NB4 (cell line): ENCODE measurements around the gene SSMEM1.

Experiments
- CTCF ChIP-seq: IDR thresholded peaks from one replicate; pipeline ENCODE4 v1.5.1; 2012; ENCODE audit warnings: low read depth, low read length
- POLR2A ChIP-seq: IDR thresholded peaks from 2 replicates; pipeline ENCODE4 v1.6.1; 2011; ENCODE audit warnings: mild to moderate bottlenecking; ENCODE audit not compliant: insufficient read length; ENCODE audit errors: extremely low read depth

- no peak for TF ChIP-seq CTCF
- no peak for TF ChIP-seq POLR2A
These were observed 15.9 kb upstream of the SSMEM1 start for GRCh38 chr7:130191791-130192190.
